Activated CD8-positive, alpha-beta T cell treated with anti-CD3 and anti-CD28 coated beads for 36 hours (primary cell): ENCODE data around the gene PLCH1. TPM values are rescaled to one million over a fixed set of nuclear protein-coding genes. Genes with fewer than 3 reads are reported as not detected.

Experiments used
- ATAC-seq: fragments of 200-7000 bp; cut with Tn5 transposase; one replicate; pipeline ENCODE4 v1.10.0; 2021; ENCODE audit warnings: mild to moderate bottlenecking, moderate library complexity
- CTCF ChIA-PET: fragments of 350-600 bp; sonication (Branson Sonifier 250); formaldehyde crosslinking; loops from one replicate; lab custom pipeline; 2021; ENCODE audit warnings: antibody characterized with exemption; lab: Charles Lee
- POLR2A ChIA-PET: fragments of 350-600 bp; sonication (Branson Sonifier 250); formaldehyde crosslinking; loops from one replicate; lab custom pipeline; 2021; ENCODE audit warnings: antibody characterized with exemption; lab: Charles Lee
- DNase-seq: peaks from one replicate; pipeline ENCODE4 v3.0.0-alpha.2; 2020
- H3K27ac Mint-ChIP-seq: one replicate; pipeline ENCODE4 v1.8.0; 2021; ENCODE audit warnings: mild to moderate bottlenecking, mixed read lengths
- H3K27me3 Mint-ChIP-seq: one replicate; pipeline ENCODE4 v1.8.0; 2021; ENCODE audit warnings: mixed read lengths
- H3K36me3 Mint-ChIP-seq: one replicate; pipeline ENCODE4 v1.8.0; 2021; ENCODE audit warnings: low read depth, mixed read lengths
- H3K4me1 Mint-ChIP-seq: one replicate; pipeline ENCODE4 v1.8.0; 2021; ENCODE audit warnings: low read depth, mixed read lengths
- H3K4me3 Mint-ChIP-seq: one replicate; pipeline ENCODE4 v1.8.0; 2021; ENCODE audit warnings: mild to moderate bottlenecking, moderate library complexity, mixed read lengths
- H3K9me3 Mint-ChIP-seq: one replicate; pipeline ENCODE4 v1.8.0; 2021; ENCODE audit warnings: mixed read lengths
- CTCF ChIP-seq: fragments of 200-600 bp; IDR thresholded peaks from one replicate; pipeline ENCODE4 v1.8.0; 2022; ENCODE audit warnings: antibody characterized with exemption, mild to moderate bottlenecking
- intact Hi-C: fragments of 100-400 bp; cut with micrococcal nuclease; formaldehyde crosslinking; loops from one replicate; pipeline ENCODE4 v1.10.0; 2022
- total RNA-seq, 2 experiments: library from RNA; stranded (reverse); gene quantifications; one replicate each; pipeline ENCODE4 v1.2.3, GENCODE V29; 2021

Gene PLCH1
- total RNA-seq, 2 experiments from 2014 or later, result 0.20 to 0.32 TPM

- CTCF ChIA-PET, result no interaction called here
- DNase-seq (no peak), ATAC-seq (no peak)
- Mint-ChIP-seq H3K9me3 (no peaks in the 10 kb centered on the region), H3K36me3 (no peaks in the 10 kb centered on the region), H3K4me1 (no peaks in the 10 kb centered on the region), H3K27me3 (no peaks in the 10 kb centered on the region), H3K27ac (no peak overlapping the region), H3K4me3 (no peak overlapping the region)
- TF ChIP-seq CTCF, result no peak
- intact Hi-C loops, result no loop called here
- POLR2A ChIA-PET, result no interaction called here
Observed at GRCh38 chr3:155442072-155442471, 302.8 kb downstream of the PLCH1 start.

- Mint-ChIP-seq H3K9me3 (no peaks in the 10 kb centered on the region), H3K4me3 (no peak overlapping the region), H3K4me1 (no peaks in the 10 kb centered on the region), H3K27me3 (no peaks in the 10 kb centered on the region), H3K27ac (no peak overlapping the region), H3K36me3 (no peaks in the 10 kb centered on the region)
- ChIA-PET CTCF (no interaction called here), POLR2A (no interaction called here)
- DNase-seq (no peak), ATAC-seq (no peak)
- no peak for TF ChIP-seq CTCF
- intact Hi-C loops, result no loop called here
Observed at GRCh38 chr3:155441506-155441905, 303.4 kb downstream of the PLCH1 start.

- DNase-seq (no peak), ATAC-seq (no peak)
- Mint-ChIP-seq H3K27me3 (no peaks in the 10 kb centered on the region), H3K4me3 (no peak overlapping the region), H3K27ac (no peak overlapping the region), H3K36me3 (no peaks in the 10 kb centered on the region), H3K9me3 (no peaks in the 10 kb centered on the region), H3K4me1 (no peaks in the 10 kb centered on the region)
- TF ChIP-seq CTCF, result no peak
- intact Hi-C loops, result no loop called here
- POLR2A ChIA-PET, result no interaction called here
- CTCF ChIA-PET, result no interaction called here
Observed at GRCh38 chr3:155441026-155441425, 303.8 kb downstream of the PLCH1 start.

GRCh38 chr3:155435821-155436220 is 309.1 kb downstream of the PLCH1 start:
- no peak for TF ChIP-seq CTCF
- Mint-ChIP-seq H3K27ac (no peak overlapping the region), H3K4me3 (no peak overlapping the region), H3K27me3 (no peaks in the 10 kb centered on the region), H3K36me3 (no peaks in the 10 kb centered on the region), H3K9me3 (no peaks in the 10 kb centered on the region), H3K4me1 (no peaks in the 10 kb centered on the region)
- ChIA-PET CTCF (no interaction called here), POLR2A (no interaction called here)
- DNase-seq (no peak), ATAC-seq (no peak)
- intact Hi-C loops, result no loop called here

- no peaks in the 10 kb centered on the region for H3K9me3 Mint-ChIP-seq
- no peak overlapping the region for H3K4me3 Mint-ChIP-seq
- H3K36me3 Mint-ChIP-seq, result no peaks in the 10 kb centered on the region
- DNase-seq (no peak), ATAC-seq (no peak)
- intact Hi-C loops, result no loop called here
- H3K27ac Mint-ChIP-seq, result no peak overlapping the region
- no peak for TF ChIP-seq CTCF
- no peaks in the 10 kb centered on the region for H3K27me3 Mint-ChIP-seq
- H3K4me1 Mint-ChIP-seq, result no peaks in the 10 kb centered on the region
- CTCF ChIA-PET, result interaction anchor here (0.6 kb wide), 1 partner anchor 73 kb away, joined by 4 read pairs; no protein-coding TSS in a partner anchor
- POLR2A ChIA-PET, result no interaction called here
Observed at GRCh38 chr3:155431856-155432570, 312.9 kb downstream of the PLCH1 start.
